ENCODE measurements around the gene ZMYM3.

DNA sequence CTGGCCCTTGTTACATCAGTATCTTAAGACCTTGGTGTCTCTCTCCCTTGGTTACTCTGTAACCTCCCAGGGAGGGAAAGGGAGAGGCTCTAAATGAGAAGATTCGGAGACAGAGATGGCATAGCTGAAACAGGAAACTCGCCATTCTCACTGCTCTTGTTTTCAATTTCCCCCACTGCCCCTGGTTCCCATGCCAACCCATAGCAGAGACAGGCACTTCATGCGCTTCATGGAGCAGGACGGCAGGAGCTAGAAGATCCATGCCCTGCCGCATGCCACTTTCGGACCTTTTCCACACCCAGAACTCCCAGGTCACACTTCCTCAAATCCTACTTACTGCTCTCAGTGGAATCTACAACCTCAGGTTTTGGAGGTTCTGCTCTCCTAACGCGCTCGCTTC, 3.1 kb downstream of the ZMYM3 start:
- TF ChIP-seq, protein P1, sequence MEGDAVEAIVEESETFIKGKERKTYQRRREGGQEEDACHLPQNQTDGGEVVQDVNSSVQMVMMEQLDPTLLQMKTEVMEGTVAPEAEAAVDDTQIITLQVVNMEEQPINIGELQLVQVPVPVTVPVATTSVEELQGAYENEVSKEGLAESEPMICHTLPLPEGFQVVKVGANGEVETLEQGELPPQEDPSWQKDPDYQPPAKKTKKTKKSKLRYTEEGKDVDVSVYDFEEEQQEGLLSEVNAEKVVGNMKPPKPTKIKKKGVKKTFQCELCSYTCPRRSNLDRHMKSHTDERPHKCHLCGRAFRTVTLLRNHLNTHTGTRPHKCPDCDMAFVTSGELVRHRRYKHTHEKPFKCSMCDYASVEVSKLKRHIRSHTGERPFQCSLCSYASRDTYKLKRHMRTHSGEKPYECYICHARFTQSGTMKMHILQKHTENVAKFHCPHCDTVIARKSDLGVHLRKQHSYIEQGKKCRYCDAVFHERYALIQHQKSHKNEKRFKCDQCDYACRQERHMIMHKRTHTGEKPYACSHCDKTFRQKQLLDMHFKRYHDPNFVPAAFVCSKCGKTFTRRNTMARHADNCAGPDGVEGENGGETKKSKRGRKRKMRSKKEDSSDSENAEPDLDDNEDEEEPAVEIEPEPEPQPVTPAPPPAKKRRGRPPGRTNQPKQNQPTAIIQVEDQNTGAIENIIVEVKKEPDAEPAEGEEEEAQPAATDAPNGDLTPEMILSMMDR (IDR thresholded peaks at IDR 0.05), result no peak
- no peak for TF ChIP-seq POLR2A (IDR thresholded peaks at IDR 0.05)
